GM18520 (cell line): Measurements from ENCODE around the gene SLAMF9.
"Not testable (repeated sequence)": the region's sequence is repeated elsewhere in the genome, so short reads cannot be mapped to it uniquely, and the experiment has no call there.

ENCODE experiments used
- ATAC-seq: cut with Tn5 transposase; IDR thresholded peaks from one replicate; pipeline ENCODE4 v1.9.1; 2021; ENCODE audit not compliant: unreplicated experiment

SLAMF9 gene

DNA sequence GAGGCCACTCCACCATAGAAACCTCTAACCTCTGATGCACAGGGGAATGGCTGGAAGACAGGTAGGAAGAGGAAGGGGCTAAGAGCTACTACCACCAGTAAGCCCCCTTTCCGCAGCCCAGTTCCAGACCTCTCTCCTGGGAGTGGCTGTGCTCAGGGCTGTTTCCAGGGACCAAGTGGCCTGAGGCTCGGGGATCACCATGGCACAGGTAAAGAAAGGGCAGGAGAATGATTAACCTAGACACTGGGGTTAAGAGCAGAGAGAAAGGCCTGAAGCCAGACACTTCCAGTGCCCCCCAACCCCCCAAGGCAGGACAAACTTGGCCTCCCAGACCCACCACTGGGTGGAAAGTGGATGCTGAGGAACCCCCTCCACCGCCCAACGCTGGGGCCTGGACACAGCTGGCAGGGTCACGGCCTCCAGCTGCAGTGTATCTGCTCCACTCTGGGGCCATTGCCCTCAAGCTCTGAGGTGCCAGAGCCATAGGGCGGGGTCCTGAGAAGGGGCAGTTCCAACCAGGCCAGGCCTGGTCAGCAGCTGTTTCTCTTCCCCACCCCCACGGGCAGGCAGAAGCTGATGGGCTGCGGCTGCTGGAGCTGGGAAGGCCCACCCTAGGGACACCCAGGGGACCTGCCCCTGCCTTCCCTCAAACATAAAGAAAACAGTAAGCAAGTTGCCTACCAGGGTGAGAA is 31.4 kb downstream of the SLAMF9 start:
- ATAC-seq, result no peak

DNA sequence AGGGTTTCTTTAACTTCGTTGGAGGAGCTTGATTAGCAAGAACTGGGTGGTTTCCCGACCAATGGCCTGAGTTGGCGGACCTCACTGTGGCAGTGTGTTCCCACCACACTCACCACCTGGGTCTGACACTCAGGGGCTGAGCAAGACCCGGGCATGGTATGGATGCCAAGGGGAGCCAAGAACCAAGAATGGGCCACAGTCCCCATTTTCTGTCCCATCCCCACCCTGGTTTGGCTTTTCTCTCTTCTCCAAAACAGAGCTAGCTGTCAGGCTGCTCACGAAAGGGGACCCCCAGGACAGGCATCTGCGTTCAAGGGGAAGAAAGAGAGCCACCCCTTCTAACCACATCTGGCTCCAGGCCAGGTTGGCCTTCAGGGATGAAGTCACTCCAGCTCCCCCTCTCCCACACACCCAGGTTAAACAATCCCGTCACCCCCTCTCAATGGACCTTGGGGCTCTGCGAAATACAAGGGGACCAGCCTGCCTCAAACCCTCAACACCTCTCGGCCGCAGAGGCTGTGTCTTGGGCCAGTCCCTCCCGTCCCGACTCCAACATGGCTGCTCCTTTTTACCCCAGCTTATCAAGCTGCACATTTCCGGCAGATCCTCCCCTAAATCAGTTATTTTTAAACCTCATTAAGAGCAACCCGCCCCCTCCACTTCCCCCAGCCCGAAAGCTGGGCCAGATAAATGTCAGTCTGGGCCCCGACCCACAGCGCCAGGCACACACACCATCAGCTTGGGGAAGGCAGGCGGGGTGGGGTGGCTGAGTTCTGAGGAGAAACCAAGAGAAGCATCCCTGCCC is 32.1 kb downstream of the SLAMF9 start:
- peak; percentile 11 for ATAC-seq

DNA sequence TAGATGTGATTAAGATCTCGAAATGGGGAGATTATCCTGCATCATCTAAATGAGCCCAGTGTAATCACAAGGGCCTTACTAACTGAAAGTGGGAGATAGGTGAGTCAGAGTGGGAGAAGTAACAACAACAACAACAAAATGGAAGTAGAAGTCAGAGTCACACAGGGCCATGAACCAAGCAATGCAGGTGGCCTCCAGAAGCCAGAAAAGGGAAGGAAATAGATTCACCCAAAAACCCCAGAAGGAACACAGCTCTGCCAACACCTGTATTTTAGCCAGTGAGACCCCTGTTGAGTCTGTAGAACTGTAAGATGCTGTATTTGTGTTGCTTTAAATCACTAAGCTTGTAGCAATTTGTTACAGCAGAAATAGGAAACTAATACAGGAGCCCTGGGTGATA is 32.8 kb downstream of the SLAMF9 start:
- ATAC-seq, result peak; percentile 25

DNA sequence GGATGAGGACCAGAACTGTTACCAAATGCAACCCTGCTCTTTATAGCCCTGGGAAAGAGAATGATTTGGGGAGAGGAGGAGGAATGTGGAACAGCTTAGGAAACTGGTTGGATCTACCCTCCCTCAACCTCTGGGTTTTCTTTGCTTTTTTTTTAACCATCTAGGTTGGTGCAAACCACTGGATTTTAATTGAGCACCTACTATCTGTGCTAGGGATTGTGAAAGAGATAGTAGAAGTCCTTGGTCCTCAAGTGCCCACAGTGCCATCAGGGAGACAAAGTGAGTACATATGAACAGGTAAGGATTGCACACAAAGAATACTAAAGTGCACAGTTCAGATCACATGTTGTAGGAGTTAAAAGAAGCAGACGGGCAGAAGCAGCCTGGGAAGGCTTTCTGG is 33.4 kb downstream of the SLAMF9 start:
- no peak for ATAC-seq

DNA sequence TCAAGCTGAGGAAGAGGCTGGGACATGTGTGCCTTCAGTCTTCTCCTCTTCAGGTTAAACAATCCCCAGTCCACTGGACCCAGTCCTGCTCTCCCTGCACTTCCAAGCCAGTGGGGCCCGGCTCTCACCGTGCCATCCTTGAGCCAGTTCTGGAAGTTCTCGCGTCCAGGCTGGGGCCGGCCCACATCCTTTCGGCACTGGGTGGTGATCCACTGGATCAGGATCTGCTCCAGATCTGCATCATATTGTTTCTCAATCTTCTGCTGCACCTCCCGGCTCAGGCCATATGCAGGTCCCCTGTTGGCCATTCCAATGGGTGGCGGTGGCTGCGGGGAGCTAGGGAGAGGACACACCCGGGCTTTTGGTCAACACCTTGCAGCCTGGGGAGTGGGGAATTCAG is 33.8 kb downstream of the SLAMF9 start:
- ATAC-seq, result no peak

DNA sequence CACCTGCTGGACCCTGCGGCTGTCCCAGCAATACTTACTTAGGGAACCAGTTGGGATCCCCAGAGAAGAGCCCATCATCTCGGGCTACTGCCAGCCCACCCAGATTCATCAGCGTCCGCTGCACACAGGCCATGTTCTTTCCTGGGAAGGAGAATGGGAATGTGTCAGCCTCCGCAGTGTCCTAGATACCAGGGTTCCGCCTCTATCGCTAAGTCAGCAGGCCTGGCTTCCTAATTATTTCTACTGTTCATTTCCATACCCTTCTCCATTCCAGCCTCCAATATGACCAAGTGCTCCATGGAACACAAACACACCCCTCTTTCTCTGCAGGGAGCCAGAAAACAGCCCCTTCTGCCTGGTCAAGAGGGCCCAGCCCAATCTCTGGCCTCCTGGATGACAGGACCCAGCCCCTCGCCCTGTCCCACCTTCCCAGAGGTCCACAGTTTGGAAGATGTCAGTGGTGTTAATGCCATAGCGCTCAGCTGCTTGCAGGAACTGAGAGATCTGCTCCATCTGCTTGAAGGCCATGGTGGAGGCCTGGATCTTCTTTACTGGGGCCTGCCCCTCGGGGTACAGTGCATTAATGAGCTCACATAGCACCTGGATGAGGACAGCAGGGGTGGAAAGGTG is 34.7 kb downstream of the SLAMF9 start:
- no peak for ATAC-seq

DNA sequence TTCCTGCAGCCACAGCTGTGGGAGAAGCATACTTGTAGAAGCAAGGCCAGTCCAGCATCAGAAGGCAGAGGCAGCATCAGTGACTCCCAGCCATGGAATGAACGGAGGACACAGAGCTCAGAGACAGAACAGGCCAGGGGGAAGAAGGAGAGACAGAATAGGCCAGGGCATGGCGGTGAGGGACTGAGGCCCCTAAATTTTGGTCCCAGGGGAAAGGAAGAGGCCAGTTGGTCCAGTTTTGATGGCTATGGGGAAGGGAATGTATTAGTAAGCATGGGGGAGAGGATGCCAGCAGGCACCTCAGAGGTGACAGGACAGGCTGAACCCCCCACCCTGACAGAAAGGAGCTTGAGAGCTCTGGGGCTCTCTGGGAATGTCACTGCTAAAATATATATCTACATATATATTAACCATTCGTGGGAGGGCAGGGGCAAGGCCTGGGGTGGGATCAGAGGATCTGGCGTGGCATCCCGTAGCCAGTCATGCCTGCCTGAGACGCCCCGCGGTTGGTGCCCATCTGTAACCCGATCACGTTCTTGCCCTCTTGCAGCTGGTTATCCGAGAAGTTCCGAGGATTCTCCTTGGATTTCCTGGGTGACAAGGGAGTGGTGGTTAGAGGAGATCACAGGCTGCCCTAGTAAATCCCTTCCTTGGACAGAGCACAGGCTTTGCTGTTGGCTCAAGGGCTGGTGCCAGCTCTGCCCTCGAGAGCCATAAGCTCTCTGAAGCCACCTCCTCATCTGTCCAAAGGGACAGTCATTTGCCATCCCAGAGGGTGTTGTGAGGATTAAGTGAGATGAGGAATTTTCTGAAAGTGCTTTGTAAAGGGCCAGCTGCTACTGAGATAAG is 35.5 kb downstream of the SLAMF9 start:
- no peak for ATAC-seq

DNA sequence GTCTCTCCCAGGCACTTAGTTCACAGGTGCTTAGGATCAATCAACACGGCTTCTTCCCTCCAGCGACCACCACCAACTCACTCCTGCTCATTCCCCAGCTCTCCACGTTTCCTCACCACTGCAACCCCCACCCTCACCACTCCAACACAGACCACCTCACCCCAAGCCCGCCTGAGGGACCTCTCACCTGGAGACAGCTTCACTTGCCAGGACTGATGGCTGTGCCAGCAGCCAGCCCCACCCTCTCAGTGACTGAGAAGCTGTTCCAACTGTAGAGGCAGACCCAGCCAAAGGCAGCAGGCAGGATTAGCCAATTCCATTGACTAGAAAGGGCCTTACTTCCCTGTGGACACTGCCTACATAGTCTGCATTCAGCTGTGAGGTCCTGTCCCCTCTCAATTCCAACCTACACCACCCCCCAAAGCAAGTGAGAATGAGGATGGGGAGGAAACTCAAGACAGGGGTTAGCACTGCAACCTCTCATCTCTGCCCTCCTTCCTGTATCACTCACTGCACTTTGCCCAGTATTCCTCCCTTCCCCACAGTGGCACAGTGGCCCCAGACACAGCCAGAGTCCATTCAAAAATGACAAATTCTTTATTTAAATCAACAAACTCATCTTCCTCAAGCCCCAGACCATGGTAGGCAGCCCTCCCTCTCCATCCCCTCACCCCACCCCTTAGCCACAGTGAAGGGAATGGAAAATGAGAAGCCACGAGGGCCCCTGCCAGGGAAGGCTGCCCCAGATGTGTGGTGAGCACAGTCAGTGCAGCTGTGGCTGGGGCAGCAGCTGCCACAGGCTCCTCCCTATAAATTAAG is 36.3 kb downstream of the SLAMF9 start:
- ATAC-seq, result no peak

DNA sequence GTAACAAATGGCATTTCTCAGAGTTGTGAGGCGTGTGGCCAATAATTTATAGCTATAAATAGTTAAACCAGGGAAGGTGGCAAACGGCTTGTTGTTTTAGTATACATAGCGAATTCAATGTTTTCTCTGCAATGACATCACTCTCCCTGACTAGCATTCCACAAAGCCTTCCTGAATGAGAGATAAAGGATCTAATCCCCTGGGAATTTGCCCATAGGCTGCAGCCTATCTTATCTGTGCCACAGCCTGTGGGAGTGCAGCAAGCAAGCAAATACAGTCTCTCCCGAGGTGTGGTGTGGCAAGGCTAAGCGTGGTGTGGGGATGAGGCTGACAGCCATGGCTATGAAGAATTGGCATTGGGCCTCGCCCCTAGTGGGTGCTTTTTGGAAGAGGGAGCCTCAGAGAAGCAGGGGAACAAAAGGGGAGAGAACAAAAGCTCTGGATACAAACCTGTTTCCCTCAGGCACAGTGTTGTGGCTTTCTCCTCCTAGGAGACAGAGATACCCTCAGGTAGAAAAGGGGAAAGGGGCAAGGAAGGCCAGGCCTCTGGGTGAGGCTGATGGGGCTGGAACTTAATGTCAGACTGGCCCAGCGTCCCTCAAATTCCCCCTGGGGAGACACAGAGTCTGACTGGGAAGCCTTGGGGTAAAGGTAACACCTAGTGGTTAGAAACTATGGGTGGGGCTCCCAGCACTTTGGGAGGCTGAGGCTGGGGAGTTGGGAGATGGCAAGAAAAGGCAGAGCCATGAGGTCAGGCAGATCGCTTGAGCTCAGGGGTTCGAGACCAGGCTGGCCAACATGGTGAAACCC is 37.6 kb downstream of the SLAMF9 start:
- no peak for ATAC-seq

DNA sequence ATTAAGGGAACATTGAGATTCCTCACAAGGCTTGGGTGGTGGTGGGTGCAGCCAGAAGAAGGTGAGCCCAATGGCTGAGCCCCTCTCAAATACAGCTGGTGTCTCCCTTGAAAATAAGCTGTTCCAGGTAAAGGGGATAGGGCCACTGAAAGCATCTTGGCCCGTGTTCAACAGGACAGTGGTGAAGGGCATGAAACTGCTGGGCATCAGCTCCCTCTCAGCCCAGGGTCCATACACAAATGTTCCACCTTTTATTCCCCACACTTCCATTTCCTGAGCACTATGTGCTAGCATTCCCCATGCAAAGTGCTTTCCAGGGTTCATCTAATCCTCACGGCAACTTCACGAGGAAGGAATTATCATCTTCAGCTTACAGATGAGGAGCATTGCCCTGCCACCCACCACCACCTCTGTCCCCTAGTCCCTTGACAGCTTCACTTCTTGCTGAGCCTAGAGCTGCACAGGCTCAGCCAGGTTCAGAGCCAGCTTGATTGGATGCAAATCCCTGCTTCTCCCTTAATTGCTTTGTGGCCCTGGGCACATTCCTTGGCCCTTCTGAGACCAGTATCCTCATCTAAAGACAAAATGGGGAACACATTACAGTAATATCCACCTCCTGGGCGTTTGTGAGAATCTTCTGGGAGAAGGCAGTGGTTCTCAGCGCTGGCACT is 38.3 kb downstream of the SLAMF9 start:
- ATAC-seq, result no peak

DNA sequence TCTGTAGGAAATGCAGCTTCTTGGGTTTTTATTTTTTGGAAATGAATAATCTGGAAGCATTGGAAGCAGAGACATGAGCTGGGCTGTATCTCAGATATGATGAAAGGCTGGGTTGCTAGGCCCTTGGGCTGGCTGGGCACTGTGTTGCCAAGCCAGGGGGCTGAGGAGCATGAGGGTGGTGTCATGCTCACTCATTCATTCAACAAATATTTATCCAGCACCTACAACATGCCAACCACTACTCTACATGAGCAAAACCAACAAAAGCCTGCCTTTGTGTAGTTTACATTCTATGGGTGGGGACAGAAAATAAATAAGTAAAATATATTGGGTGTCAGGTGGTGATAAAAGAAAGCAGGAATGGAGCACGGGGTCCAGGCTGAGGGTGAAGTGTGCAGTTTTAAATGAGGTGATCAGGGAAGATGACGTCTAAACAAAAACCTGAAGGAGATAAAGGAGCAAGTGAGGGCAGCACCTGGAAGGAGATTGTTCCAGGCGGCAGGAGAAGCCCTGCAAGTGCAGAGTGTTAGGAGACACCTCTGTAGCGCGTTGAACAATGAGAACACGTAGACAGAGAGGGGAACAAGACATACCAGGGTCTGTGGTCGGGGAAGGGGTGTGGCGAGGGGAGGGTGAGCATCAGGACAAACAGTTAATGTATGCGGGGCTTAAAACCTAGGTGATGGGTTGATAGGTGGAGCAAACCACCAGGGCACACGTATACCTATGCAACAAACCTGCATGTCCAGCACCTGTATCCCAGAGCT is 39.6 kb downstream of the SLAMF9 start:
- ATAC-seq, result no peak

DNA sequence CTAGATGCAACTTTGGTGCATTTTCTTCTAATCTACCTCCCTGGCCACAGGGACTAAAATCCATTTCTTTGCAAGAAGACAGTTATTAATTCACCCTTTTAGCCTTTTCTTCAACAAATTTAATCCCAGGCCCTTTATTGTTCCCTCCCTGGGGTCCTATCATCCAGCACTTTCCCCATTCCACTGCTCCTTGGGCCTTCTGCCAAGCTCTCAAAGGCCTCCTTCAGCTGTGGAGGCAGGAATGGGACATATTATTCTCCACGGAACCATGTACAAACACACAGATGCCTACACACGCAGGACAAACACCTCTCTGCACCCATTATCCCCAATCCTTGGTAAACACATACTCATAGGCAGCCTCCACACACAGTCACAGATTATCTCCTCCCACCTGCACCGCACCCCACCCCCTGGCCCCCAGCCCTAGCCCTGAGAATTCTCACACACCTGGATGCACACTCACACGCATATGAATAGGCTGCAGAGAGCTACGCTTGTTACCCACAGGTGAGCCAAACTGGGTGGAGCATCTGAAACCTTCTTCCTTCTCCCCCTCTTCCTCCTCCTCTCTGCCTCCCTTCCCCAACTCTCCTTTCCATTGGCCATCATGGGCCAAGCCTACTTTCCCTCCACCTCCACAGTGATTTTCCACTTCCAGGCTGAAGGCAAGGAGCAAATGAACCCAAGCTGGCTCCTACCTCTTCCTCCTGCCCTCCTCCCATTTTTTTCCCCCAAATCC is 40.4 kb downstream of the SLAMF9 start:
- no peak for ATAC-seq

DNA sequence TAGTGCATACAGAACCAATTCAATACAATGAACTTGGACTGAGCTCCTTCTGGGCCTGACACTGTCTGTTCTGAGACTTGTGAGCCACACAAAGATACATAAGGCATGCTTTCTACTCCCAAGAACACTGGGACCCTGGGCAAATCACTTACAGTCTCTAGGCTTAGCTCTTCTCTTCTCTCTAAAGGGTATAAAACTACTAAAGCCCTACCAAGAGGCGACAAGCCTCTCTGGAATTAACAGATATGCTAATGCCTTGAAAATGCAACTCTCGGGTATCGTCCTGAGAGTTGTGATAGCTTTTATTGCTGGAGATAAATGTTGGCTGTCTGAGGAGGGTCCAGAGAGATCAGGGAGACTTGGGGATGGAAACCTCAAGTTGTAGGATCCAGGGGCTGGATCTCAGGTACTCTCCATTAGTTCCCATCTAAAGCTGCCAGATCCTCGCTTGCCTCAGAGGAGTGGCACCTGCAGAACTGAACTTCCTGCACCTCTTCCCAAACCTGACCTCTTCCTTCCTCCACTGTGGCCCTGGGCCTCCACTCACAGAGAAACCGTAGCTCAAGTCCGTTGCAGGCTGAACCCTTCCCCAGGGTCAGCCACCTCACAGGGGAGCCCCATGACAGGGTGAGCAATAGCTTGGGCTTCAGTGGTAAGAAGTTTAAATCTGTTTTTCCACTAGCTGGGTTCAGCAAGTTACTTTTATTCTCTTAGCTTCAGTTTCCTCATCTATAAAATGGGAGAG is 42.5 kb downstream of the SLAMF9 start:
- ATAC-seq, result no peak

DNA sequence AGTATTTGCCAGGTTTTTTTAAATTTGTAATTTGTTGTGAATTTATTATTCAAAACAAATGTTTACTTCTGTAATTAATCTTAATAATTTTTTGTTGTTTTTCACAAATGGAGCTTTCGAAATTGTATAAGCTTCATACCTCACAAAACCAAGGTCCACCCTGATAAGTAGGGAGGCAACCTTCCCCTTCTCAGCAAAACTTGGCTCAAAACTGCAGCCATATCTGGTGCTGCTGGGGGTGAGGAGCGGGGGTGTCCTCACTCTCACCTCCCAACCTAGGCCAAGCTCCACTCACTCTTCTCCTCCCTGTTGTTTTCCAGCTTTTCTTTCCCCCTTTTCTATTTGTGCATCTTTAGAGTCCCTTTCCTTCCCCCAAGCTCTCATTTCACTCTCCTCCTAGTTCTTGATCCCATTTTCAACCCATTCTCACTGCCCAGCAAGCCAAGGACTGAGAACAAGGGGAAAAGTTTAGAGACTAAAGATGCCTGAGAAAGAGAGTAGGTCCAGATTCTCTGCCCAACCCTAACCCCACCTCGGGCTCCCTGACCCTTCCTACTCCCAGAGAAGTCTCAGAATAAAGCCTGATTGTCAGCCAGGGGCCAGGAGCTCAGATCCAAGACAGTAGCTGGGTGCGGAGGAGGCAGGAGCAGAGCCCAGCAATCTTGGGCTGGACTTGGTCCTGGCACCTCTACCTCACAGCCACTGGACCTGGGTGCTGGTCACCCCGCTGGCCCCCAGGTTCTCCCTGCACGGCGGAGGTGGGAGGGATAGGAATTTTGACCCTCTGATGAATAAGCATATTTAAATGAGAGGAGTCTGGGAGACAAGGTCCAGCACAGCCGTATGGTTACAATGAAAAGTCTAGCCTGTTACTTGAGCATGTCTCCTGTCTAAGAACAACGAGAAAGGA is 45.8 kb downstream of the SLAMF9 start:
- no peak for ATAC-seq

DNA sequence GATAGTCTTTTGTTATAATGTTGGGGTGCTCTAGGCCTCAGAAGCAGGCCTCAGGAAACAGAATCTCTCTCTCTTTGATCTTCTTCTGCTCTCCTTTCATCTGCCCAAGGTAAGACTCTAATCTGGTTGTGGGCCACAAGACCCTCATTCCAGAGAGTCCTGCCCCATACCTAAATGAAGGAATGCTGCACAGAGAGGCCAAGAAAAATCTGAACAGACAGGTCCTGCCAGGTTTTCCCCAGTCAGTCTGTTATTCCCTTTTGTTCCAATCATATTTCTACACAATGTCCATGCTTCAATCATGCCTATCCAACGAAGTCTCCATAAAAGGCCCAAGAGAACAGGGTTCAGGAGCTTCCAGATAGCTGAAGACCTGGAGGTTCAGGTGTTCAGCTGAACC is 47.1 kb downstream of the SLAMF9 start:
- no peak for ATAC-seq

DNA sequence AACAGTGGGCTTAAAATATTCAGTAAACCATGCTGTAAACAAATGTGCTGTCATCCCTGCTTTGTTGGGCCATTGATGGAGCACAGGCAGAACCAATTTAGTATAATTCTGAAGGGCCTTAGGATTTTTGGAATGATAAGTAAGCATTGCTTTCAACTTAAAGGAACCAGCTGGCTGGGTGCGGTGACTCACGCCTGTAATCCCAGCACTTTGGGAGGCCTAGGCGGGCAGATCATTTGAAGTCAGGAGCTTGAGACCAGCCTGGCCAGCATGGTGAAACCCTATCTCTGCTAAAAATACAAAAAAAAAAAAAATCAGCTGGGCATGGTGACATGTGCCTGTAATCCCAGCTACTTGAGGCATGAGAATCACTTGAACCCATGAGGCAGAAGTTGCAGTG is 50.0 kb downstream of the SLAMF9 start:
- not testable (repeated sequence) for ATAC-seq
